RWPE1 (cell line): ENCODE results near the gene APOLD1.
A peak's percentile ranks its signal among the peaks of the same experiment; 100 is the strongest.
"Not testable (repeated sequence)": the region's sequence is repeated elsewhere in the genome, so short reads cannot be mapped to it uniquely, and the experiment has no call there.

ENCODE experiments used
- CTCF ChIA-PET: fragments of 350-600 bp; sonication (Branson Sonifier 250); formaldehyde crosslinking; extraction: SDS; loops from one replicate; lab custom pipeline; 2021; lab: Yijun Ruan, JAX
- POLR2A ChIA-PET: fragments of 400-600 bp; formaldehyde crosslinking; extraction: SDS; loops from one replicate; lab custom pipeline; 2020; ENCODE audit warnings: antibody characterized with exemption; ENCODE audit not compliant: low non-redundant PET; lab: Yijun Ruan, JAX
- DNase-seq: peaks from one replicate; pipeline ENCODE4 v3.0.0; 2012; ENCODE audit warnings: low spot score
- H3K27ac ChIP-seq: fragments of 450-650 bp; 2 replicates; pipeline ENCODE4 v1.5.1; 2017
- CTCF ChIP-seq: fragments of 450-650 bp; conservative IDR thresholded peaks from 2 replicates; pipeline ENCODE4 v1.5.1; 2017; ENCODE audit warnings: low read depth, mild to moderate bottlenecking

The APOLD1 gene

GRCh38 chr12:12784911-12785814 lies at the start of gene APOLD1:
APOLD1 (plus strand) TSS chr12:12785659; CDS start chr12:12785692, 33 bp downstream.
- ChIA-PET POLR2A (no interaction called here), CTCF (no interaction called here)
- peak within 1 kb of the TSS; percentile 60 for H3K27ac ChIP-seq
- no peak for DNase-seq
- no peak for TF ChIP-seq CTCF

GRCh38 chr12:12736759-12737676 lies 48.4 kb upstream of the APOLD1 start:
- TF ChIP-seq CTCF, result peak; percentile 34; the same call in 1 of the 2 replicates
- DNase-seq, result no peak
- ChIA-PET CTCF (interaction anchor here (0.6 to 1.9 kb wide), 15 partner anchors 9 to 797 kb away, joined by 3 to 17 read pairs (median 6); no protein-coding TSS in a partner anchor), POLR2A (no interaction called here)
- H3K27ac ChIP-seq, result no peak overlapping the region

- CTCF ChIA-PET, H3K27ac ChIP-seq, POLR2A ChIA-PET, DNase-seq: not testable (repeated sequence)
Observed at GRCh38 chr12:12738152-12738551, 47.3 kb upstream of the APOLD1 start.

GRCh38 chr12:12741660-12742059 lies 43.8 kb upstream of the APOLD1 start:
- TF ChIP-seq CTCF, result no peak
- ChIA-PET POLR2A (interaction anchor here (0.6 kb wide), 1 partner anchor 45 kb away, joined by 5 read pairs; no protein-coding TSS in a partner anchor), CTCF (no interaction called here)
- H3K27ac ChIP-seq, result no peak overlapping the region
- no peak for DNase-seq

GRCh38 chr12:12744546-12745305 lies 40.7 kb upstream of the APOLD1 start:
- POLR2A ChIA-PET, result interaction anchor here (0.6 kb wide), 1 partner anchor 24 kb away, joined by 4 read pairs; no protein-coding TSS in a partner anchor
- DNase-seq, result no peak
- no peak for TF ChIP-seq CTCF
- H3K27ac ChIP-seq, result no peak overlapping the region
- CTCF ChIA-PET, result interaction anchor here (1.8 kb wide), 1 partner anchor 8 kb away, joined by 11 read pairs; no protein-coding TSS in a partner anchor

- no peak for TF ChIP-seq CTCF
- POLR2A ChIA-PET, result no interaction called here
- CTCF ChIA-PET, result interaction anchor here (1.8 kb wide), 1 partner anchor 9 kb away, joined by 11 read pairs; no protein-coding TSS in a partner anchor
- no peak overlapping the region for H3K27ac ChIP-seq
- no peak for DNase-seq
Observed at GRCh38 chr12:12745576-12746211, 39.8 kb upstream of the APOLD1 start.
